HG03354 (cell line): Measurements from ENCODE around the gene BASP1.
A peak's percentile ranks its signal among the peaks of the same experiment; 100 is the strongest.
"Not testable (repeated sequence)": the region's sequence is repeated elsewhere in the genome, so short reads cannot be mapped to it uniquely, and the experiment has no call there.

ENCODE experiments used
- ATAC-seq: cut with Tn5 transposase; IDR thresholded peaks from one replicate; pipeline ENCODE4 v1.9.1; 2021; ENCODE audit warnings: mild to moderate bottlenecking; ENCODE audit not compliant: unreplicated experiment, poor library complexity, severe bottlenecking

Gene BASP1

DNA sequence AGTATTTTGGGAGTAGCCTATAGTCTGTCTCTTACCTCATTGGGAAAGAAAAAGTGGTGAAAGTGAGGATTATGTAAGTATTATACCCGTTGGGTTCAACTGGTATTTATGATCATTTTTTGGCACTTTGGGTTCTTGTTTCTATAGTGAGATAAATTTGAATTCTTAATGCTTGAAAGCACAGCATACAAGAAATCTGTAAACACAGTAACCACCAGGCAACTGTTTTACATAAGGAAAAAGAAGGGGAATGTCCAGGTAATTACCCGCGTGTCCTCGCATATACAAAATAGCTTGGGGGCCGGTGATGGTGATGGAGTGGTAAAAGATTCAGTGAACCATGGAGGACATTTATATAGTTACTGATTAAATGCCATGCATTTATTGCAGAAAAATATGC lies 60.5 kb downstream of the BASP1 start:
- peak; percentile 41 for ATAC-seq

DNA sequence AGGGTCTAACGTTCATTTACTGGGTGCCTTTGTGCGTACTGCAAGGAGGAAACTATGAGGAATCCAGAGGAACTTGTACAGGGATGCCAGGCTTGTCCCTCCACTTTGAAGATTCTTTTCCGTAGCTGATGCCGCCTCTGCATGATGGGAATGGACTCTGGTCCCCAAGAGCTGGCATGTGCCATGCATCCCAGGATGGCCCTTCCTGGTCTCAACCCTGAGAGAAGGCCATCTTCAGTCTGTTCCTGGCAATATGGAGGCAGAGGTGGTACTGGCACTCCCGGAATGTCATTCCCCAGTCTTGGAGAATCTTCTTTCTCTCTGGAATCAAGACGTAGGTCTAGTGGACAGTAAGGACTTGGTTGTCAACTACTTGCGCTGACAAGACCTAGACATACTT lies 61.5 kb downstream of the BASP1 start:
- no peak for ATAC-seq

DNA sequence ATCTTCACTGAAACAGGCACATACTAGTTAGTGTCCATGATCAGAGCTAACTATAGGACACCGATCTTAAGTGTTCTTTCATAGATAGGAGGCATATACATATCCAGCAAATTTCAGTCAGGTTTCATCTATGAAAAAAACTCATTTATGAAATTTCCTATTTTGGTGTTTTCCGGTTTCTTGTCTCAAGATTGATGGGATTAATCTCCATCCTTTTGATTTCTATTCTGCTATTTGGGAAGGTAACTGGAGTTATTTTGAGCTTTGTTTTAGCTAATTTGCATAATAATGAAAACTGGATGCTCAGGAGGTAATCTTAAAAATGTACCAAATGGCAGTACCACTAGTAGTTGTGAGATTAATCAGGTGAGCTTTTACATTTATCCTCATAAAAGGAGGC lies 62.1 kb downstream of the BASP1 start:
- ATAC-seq = no peak

DNA sequence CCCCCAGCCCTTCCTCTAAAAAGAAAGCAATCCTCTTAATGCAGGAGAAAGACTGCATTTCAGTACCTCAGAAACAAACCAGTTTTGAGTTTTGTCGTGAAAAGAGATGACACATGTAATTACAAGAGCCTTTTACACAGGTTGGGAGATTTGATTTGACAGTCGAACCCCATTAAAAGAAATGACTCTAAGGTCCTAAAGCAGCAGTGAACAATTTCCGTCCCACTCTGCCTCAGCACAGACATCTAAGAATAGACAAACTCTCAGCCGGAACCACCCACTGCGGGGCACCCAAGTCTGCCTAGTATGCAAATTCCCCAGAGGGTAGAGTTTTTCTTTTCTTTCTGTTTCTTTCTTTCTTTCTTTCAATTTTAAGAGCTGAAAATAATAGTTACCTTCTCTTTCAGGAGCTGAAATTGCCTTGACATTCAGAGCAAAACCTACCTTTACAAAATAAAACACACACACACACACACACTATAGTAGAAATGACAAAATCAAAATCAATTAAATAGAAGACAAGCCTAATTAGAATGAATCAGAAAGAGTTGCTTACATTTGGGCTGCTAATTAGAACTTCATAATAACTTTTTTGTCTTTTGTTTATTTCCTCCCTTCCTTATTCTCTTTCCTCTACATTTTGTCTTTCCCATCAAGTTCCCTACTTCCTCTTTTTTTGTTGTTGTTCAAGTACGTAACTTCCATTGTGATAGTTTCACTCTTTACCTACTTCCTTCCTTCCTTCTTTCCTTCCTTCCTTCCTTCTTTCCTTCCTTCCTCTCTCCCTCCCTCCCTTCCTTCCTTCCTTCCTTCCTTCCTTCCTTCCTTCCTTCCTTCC lies 65.1 kb downstream of the BASP1 start:
- peak; percentile 98 for ATAC-seq

DNA sequence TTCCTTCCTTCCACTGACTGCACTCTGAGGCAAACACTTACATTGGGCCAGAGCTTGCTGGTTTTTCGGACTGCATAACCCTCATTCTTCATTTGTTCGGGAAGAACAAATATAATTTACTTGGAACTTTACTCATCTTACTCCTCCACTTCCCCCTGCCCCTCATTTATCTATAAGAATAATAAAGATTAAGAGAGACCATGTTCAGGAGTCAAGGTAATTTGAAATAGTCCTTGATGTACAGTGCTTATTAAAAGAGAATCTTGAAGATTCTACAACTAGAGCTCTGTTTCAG lies 65.6 kb downstream of the BASP1 start:
- ATAC-seq = no peak

DNA sequence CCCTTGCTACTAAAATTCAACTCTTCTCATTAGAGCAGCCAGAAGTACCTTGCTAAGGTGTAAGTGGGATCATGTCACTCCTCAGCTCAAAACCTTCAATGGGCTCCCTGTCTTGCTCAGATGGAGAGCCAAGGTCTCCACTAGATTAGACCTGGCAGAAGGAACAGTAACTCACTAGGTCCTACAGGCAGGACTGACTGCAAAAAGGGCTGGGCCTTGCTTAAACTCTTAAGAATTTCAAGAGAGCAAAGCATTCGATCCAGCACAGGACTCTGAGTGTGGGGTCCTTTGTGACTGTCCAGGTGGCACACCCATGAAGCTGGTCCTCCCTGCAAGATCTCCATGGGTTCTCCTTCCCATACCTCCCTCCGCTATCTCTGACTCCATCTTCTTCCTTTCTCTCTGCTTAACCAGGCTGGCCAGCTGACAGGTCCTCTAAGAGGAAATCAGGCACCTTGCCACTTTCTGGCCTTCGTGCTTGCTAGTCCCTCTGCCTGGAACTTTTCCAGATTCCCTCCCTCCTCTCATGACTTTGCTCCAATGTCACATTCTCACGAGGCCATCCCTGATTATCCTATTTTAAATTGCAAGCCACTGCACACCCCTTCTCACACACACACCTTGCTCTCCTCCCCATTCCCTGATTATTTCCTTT lies 70.2 kb downstream of the BASP1 start:
- no peak for ATAC-seq

DNA sequence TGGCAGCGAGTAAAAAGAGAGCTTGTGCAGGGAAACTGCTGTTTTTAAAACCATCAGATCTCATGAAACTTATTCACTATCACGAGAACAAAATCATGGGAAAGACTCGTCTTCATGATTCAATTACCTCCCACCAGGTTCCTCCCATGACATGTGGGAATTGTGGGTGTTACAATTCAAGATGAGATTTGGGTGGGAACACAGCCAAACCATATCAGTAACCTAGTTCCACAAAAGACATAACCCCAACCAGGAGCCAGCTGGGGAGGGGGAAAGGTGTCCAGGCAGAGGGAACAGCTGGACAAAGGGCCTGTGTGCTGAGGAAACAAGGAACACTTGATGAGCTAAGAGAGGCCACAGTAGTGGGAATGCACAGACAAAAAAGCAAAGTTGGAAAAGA lies 71.1 kb downstream of the BASP1 start:
- ATAC-seq = no peak

DNA sequence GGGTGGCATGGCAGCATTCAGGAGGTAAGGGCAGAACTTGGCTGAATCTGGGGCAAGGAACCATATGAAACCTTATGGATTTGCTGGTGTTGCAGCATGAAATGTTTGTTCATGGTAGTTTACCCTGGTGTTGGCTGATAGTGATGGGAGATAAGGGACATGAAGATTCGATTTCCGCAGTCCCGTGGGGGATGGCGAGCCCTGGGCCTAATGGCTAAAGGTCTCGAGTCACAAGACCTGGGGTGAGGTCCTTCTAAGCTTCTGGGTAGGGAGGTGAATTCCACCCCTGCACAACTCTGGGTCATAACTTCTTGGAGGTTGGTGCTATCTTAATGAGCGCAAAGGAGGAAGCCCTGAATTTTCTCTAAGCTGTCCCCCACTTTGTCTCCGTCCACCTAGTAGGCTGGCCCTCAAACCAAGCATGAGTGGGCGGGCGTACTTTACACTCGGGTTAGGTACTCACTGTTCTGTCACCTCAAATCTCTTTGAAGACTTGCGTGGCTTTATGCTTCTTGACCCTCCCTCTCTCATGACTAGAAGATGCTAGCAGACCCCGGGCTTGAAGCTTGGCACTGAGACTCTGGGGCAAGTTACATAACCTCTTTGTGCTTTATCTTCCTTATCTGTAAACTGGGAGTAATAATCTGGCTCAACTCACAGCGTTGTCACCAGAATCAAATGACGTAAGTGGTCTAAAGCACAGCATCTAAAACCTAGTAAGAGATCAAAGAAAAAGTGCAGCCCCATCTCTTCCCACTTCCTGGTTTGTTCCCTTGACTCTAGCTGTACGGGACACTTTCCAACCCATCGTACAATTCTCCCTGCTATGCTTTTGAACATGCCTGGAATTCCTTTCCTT lies 72.5 kb downstream of the BASP1 start:
- no peak for ATAC-seq

DNA sequence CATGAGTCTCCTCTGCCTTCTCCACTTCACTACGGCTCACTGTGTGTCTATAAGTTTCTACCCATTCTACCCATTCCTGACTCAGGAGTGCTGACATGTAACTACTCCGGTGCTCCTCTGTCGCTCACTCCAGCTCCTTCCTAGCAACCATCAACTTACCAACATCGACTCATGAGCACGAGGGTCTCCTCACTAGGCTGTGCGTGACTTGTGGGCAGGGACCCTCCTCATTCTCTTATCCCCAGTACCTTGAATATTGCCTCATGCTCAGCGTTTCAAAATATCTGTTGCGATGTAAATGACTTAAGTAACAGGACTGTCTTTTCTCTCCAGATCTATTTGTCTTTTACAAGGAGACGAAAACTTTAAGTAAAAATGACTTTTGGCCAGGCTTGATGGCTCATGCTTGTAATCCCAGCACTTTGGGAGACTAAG lies 73.1 kb downstream of the BASP1 start:
- no peak for ATAC-seq

DNA sequence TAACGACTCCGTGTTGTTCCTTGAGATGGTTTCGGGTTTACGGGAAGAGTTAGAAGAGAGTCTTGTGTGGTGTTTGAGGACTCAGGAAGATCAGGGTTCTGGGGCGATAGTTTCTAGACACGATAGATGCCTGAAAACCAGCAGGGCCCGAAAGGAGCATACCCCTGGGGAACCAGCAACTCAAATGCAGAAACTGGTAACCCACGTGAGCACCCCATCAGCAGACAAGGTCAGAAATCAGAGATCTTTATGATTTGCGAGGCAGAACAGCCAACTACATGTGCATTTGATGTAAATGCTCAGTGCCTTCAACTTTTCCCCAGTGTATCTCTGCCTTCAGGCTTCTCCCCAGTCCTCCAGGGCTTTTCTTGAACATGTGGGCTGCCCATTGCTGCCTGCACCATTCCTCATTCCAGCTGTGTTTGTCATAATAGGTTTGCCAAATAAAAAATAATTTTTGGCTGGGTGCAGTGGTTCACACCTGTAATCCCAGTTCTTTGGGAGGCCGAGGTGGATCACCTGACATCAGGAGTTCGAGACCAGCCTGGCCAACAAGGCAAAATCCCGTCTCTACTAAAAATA lies 75.1 kb downstream of the BASP1 start:
- no peak for ATAC-seq

DNA sequence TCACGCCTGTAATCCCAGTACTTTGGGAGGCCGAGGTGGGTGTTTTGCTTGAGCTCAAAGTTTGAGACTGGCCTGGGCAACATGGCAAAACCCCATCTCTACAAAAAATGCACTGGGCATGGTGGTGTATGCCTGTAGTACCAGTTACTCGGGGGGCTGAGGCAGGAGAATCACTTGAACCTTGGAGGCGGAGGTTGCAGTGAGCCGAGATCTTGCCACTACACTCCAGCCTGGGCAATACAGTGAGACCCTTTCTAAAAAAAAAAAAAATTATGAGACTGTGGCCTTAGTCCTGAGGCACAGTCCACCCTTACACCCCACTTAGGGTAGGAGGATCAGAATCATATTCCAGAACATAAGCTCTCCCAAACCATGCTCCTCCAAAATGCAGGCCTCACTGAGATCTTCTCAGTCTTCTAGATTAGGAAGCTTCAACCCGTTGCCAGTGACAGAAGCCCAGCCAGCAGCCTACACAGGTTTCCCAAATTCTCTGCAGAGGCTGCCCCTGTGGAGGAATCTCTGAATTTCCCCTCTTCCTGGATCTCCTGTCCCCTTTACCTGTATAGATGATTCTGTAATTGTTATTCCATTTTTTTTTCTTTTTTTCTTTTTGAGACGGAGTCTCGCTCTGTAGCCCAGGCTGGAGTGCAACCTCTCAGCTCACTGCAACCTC lies 77.3 kb downstream of the BASP1 start:
- no peak for ATAC-seq

DNA sequence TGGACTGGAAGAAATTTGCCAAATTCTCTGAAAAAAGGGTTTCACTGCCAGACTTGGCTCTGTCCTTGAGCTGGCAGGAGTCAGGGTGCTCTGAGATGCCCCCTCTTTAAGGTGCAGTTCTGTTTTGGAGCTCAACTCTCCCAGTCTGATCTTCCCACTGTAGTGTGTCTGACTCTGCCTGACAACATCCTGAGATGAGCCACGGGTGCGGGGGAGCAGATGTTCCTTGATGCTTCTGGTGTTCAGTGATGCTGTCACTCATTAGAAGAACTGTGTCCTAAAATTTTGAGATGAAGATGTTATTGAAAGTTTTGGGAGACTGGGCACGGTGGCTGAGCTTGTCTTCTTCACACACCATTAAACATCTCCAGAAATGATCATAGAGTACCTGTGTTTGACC lies 78.2 kb downstream of the BASP1 start:
- ATAC-seq = no peak

DNA sequence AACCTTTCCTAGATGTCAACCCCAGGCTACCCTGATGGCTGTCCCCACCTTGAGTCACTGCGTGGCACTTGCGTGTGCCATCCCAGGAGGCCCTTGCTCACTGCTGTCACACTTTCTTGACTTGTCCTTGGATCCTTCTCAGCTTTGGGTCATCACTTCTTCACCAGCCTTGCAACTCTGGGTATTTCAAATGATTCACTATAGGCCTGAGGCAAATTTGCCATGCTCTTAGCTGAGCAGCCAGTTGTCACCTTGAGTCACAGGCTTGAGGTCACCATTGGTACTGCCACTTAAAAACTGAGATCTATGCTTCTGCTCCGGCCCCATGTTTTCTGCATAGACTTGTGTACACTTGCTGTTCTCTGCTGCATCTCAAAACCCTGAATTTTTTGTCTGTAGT lies 84.7 kb downstream of the BASP1 start:
- no peak for ATAC-seq

DNA sequence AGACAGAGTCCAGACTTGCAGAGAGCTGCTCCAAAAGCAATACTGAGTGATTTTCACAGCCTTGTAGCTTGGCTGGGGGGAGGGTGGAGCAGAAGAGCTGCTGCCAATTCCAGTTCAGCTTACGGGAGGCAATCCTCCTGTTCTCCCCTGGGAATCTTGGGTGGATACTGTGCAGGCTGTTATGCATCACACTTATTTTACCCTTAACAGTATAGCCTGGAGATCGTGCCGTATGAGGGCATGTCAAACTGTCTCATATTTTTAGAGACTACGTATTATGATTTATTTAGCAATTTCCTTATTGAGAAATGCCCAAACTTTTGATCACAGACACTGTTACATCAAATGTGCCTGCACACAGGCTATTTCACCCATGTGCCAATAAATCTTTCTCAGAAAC lies 85.2 kb downstream of the BASP1 start:
- ATAC-seq = no peak

DNA sequence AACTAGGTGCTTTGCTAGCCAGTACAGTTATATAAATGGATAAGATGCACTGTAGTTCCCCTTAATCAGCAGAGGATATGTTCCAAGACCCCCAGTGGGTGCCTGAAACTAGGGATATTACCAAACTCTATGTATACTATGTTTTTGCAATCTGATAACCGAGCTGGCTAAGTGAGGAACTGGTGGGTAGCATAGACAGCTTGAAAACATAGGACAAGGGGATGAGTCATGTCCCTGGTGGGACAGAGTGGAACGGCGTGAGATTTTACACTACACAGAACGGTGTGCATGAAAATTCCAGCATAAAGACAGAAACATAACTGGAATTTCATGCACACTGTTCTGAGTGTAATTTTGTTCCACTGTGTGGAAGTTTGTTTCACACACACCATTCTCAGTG lies 86.9 kb downstream of the BASP1 start:
- ATAC-seq = no peak

DNA sequence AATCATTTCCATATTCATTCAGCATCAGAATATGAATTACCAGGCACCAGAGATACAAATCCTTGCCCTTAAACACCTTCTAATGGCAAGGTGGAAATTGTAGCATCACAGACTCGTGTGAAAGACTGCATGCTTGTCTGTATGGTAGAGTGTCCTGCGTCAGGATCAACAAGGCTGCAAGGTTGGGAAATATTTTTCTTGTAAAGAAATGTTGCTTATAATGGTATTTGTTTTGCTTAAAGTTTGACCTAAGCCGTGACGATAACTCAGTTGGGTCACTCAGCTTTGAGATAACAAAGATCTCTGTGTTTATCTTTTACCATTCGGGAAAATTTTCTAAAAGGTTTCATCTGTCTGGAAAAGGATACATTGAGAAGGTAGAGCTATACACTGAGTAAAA lies 87.6 kb downstream of the BASP1 start:
- ATAC-seq = no peak

DNA sequence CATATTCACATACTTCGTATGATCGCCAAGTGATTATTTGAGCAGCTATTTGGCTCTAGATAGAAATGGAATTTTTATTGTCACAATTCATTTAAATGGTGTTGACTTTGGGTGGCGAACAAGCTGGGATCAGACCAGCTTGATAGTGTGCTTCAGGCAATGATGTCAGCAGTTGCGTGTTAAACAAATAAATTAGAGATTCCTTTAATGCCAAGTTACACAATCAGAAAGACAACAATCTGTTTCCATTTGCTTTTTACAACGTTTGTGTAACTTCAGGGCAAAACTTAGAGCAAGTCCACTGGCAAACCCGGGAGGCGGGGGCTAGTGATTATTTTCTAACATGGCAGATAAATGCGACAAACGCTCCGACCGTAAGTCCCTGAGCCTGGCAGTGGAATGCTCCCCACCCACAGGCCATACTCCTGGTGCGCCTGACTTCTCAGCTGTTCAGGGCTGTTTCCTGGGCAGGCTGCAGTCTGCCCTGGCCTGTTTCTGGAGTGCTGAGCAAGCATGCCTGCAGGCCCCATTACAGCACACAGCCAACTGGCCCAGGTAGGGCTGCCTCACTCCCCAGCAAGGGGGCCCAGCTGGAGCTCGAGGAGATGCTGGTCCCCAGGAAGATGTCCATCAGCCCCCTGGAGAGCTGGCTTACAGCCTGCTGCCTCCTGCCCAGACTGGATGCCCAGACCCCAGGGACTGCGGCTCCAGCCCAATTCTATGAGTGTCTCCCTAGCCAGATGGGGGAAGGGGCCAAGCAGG lies 88.7 kb downstream of the BASP1 start:
- no peak for ATAC-seq

DNA sequence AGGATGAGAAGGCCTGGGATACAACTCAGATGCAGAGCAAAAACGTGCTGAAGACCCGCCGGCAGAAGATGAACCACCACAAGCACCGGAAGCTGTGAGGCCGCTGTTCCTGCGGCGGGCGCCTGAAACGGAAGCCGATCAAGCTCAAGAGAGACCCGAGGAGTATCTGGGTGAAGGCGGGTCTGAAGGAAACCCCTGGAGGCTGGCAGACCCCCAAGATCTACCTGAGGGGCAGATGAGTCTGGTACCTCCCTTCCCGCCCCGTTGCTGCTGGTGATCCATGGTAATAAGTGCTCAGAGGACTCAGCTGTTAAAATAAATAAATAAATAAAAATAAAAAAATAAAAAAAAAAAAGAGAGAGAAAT lies 89.3 kb downstream of the BASP1 start:
- no peak for ATAC-seq

DNA sequence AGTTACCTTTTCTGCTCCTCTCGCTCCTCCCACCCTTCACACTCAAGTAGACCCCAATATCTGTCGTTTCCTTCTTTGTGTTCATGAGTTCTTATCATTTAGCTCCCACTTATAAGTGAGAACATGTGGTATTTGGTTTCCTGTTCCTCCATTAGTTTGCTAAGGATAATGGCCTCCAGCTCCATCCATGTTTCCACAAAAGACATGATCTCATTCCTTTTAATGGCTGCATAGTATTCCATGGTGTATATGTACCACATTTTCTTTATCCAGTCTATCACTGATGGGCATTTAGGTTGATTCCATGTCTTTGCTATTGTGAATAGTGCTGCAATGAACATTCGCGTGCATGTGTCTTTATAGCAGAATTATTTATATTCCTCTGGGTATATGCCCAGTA lies 90.0 kb downstream of the BASP1 start:
- ATAC-seq = not testable (repeated sequence)
